T1000 (cell line): ENCODE measurements around the gene NKX2-8.
"Not testable (repeated sequence)": the region's sequence is repeated elsewhere in the genome, so short reads cannot be mapped to it uniquely, and the experiment has no call there.

ENCODE experiments used
- DNase-seq: peaks from one replicate; lab custom pipeline; 2025; ENCODE audit warnings: mixed read lengths; lab: John Stamatoyannopoulos, UW

Gene NKX2-8

DNA sequence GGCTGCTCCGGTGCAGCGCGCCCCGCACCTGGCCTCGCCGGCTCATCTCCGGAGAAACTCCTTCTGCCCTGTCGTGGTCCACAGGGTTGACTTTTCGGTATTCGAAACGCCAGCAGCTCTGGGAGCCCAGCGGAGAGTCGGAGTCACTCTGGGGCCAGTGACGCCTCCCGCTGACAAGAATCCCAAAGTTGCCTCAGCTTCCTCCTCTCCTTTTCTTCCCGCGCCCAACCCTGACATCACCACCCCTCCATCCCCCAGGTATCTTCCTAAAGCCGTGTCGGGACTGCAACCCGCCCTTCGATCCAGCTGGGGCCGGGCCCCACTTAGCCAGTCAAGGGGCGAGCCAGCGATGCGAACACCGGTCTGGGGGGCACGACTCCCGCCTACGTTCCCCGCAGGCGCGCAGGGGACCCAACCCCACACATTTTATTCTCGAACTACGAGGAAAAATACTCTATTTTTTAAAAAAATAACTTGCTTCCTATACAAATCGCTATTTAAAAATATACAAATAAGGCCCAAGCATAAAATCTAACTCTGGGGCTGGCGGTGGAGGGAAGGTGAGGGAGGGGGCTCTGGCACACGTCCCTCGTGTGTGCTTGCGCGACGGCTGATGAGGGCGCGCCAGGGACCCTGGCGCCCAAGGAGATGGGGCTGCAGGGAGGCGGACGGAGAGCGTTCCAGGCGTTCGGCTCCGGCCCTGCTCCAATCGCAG, 2.1 kb downstream of the NKX2-8 start:
- no peak for DNase-seq

DNA sequence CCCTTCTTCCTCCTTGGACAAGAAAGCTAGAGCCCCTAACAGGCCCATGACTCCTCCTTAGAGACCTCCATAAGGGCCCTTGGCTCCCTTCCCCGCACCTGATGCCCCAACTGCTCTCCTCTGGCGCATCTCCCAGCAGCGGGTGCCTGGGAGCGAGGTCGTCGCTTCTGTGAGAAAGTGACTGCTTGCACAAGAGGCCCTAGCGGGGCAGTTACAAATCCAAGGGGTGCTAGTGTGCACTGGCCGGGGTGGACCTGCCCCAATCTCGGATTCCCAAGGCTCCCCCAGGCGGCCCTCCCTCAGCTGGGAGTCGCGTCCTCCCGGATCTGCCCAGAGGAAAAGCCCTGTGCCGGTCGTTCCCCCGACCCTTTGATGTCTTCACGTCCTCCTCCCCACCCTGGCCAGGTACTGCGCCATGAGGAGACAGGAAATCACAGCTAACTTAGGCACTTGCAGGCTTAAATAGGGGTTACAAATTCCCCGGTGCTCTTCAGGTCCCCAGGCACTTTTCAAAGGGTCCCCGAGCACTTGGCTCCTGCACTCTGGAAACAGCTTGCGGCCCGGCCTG, 2.8 kb downstream of the NKX2-8 start:
- DNase-seq: no peak

GRCh38 chr14:36579001-36579555, 3.3 kb downstream of the NKX2-8 start:
- DNase-seq: no peak

DNA sequence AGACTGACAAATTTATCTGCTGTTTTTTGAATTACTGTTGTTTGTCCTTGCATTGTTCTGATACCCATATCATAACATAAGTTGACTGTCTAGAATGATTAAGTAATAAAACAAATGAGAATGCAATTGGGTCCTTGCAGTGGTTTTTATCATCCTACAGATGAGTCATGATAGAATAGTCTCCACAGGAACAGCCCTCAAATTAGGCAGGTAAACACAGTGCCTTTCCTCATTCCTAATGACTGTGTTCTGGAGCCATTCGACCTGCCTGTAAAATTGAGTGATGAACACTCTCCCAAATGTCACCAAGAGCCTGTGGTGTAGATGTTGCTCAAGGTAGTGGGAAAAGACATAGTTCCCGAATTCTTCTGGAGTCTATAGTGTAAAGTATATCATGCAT, 12.3 kb downstream of the NKX2-8 start:
- no peak for DNase-seq

GRCh38 chr14:36556811-36557433, 25.5 kb downstream of the NKX2-8 start:
- DNase-seq: no peak

DNA sequence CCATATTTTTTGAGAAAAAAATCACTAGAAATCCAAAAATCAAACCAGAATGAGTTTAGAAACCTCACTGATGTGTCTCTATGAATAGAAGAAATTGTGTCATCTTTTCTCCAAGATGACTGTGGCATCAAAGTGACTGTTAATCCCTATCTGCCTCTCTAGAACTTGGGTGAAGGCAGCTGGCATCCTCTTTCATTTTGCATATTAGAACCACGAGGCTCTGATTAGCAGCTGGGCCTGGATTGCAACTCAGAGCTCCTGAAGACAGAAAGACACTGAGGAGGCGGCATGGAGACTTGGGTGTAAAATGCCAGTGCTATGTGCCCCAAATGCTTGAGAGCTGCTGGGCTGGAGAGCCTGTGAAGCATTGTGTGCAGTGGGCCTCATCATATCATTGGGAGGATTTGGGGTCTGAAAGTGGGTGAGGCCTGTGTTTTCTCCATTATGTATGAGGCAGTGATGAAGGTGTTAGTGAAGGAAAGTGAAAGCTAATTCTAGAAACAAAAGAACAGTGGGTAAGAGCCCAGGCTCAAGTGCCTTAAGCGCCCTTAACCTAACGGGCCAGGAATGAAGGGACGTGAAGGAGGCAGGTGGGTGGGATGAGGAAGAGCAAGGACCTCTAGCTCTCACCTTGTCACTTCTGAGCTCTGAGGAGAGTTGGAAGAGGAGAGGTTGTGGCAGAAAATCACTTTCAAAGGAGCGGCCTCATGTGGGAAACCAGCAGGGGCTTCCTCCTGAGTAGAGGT, 26.2 kb downstream of the NKX2-8 start:
- DNase-seq: no peak

DNA sequence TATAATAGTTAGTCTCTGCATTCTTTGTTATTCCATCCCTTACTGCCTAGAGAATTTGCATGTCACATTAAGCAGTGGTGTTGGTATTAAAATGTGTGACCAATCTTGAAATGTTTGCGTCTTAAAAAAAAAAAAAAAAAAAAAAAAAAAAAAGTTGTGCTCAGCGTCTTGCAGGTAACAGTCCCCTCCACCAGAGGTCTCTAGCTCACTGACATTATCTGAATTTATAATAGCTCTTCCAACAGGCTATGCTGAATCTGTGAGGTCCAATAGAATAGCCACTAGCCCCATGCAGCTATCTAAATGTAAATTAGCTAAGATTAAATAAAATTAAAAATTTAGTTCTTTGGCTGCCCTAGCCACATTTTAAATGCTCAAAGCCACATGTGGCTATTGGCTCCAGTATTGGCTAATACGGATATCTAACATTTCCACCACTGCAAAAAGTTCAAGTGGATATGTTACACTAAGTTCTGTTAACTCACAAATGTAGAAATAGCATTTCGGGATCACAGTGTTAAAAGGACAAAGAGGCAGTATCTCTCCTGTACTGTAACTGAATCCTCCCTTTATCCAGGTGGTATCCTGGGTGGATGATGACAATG, 28.7 kb downstream of the NKX2-8 start:
- DNase-seq: no peak

DNA sequence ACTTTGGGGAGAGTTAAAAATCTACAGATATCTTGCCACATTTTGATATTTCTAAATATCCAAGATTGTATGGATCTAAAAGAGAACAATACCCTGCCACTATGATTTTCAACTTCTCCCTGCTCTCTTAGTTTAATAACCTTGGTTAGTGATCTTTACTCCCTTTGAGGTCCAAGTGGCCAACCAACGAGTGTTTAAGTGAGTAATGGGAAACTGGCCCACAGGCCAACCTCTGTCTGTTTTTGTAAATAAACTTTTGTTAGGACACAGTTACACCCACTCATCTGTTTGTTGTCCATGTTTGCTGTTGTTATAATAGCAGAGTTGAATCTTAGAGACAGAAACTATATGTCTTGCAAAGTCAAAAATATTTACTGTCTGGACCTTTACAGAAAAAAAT, 31.5 kb downstream of the NKX2-8 start:
- DNase-seq: no peak

DNA sequence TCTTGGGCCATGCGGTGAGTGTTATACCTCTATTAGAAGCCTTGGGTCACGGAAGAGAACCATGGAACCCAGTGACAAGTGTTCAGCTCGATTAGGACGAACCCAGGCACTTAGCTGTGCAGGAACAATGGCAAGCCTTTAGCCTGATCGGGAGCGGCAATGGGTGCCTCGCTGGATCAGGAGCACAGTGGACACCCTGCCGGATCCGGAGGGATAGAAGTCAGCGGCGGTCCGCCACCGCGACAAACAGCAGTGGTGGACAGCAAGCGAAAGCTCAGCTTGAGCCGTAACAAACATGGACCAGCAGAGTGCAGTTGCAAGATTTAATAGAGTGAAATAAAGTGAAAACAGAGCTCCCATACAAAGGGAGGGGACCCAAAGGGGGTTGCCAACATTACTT, 38.1 kb downstream of the NKX2-8 start:
- DNase-seq: not testable (repeated sequence)

GRCh38 chr14:36538051-36538450, 44.4 kb downstream of the NKX2-8 start:
- no peak for DNase-seq
